ENCODE results near the gene PPP1R12A. TPM values are rescaled to one million over a fixed set of nuclear protein-coding genes. Genes with fewer than 3 reads are reported as not detected.
"Not testable (repeated sequence)": the region's sequence is repeated elsewhere in the genome, so short reads cannot be mapped to it uniquely, and the experiment has no call there.

Gene PPP1R12A
- total RNA-seq, 3 donors from 2014 or later: 63.7 to 253 (median 74.3) TPM

GRCh38 chr12:79955561-79955960, 20.7 kb upstream of the PPP1R12A start:
- TF ChIP-seq, protein P1, sequence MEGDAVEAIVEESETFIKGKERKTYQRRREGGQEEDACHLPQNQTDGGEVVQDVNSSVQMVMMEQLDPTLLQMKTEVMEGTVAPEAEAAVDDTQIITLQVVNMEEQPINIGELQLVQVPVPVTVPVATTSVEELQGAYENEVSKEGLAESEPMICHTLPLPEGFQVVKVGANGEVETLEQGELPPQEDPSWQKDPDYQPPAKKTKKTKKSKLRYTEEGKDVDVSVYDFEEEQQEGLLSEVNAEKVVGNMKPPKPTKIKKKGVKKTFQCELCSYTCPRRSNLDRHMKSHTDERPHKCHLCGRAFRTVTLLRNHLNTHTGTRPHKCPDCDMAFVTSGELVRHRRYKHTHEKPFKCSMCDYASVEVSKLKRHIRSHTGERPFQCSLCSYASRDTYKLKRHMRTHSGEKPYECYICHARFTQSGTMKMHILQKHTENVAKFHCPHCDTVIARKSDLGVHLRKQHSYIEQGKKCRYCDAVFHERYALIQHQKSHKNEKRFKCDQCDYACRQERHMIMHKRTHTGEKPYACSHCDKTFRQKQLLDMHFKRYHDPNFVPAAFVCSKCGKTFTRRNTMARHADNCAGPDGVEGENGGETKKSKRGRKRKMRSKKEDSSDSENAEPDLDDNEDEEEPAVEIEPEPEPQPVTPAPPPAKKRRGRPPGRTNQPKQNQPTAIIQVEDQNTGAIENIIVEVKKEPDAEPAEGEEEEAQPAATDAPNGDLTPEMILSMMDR (IDR thresholded peaks at IDR 0.05): no peak
- ATAC-seq (no peak), DNase-seq (no peak)
- Histone ChIP-seq H3K4me1 (ENCODE audit: low read depth) (no peaks in the 10 kb centered on the region), H3K4me3 (no peak overlapping the region), H3K9me3 (peaks cover 6% of the 10 kb centered on the region), H3K36me3 (ENCODE audit: low read depth) (no peaks in the 10 kb centered on the region)
- intact Hi-C loops (cut with DNase I, micrococcal nuclease): no loop called here

DNA sequence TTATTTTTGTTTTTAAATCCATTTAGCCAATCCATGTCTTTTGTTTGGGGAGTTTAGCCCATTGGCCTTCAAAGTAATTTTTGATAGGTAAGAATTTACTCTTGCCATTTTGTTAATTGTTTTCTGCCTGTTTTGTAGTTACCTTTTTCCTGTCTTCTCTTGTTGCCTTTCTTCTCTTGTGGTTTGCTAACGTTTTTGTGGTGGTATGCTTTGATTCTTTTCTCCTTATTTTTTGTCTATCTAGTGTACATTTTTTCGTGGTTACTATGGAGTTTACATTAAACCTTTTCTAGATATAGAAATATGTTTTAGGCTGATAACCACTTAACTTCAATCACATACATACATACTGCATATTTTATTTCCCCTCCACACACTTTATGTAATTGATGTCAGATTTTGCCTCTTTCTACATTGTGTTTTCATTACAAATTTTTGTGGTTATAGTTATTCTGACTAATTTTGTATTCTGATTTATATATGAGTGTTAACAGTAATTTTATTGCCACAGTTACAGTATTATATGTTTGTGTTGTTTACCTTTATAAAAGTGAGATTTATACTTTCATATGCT, 19.2 kb upstream of the PPP1R12A start:
- H3K4me3 ChIP-seq: no peak overlapping the region
- TF ChIP-seq, protein P1 (IDR thresholded peaks at IDR 0.05): no peak
- peaks cover 6% of the 10 kb centered on the region for H3K9me3 ChIP-seq
- ATAC-seq (no peak), DNase-seq (no peak)
- intact Hi-C loops (cut with DNase I, micrococcal nuclease): no loop called here
- H3K36me3 ChIP-seq (ENCODE audit: low read depth): no peaks in the 10 kb centered on the region
- H3K4me1 ChIP-seq (ENCODE audit: low read depth): no peaks in the 10 kb centered on the region

GRCh38 chr12:79949098-79949497, 14.2 kb upstream of the PPP1R12A start:
- DNase-seq (no peak), ATAC-seq (no peak)
- TF ChIP-seq, protein P1 (IDR thresholded peaks at IDR 0.05): no peak
- intact Hi-C loops (cut with DNase I, micrococcal nuclease): no loop called here
- Histone ChIP-seq H3K9me3 (no peaks in the 10 kb centered on the region), H3K4me1 (ENCODE audit: low read depth) (peaks cover 6% of the 10 kb centered on the region), H3K4me3 (no peak overlapping the region), H3K36me3 (ENCODE audit: low read depth) (no peaks in the 10 kb centered on the region)

DNA sequence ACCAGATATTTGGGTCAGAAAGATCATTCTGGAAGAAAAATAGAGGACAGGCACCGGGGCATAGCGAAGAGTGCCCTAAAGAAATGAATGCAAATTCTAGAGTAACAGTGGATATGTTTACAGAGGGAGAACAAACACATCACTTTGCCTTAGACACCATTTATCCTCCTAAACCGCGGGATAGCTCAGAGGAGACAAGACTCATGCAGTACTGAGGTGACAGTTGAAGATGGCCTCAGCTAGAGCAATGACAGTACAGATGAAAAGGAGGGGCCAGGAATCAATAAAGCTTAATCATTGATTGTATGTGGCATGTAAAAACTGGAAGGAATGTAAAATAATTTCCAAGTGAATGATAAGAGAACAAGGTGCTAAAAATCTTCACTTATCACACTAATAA, 10.5 kb upstream of the PPP1R12A start:
- H3K36me3 ChIP-seq (ENCODE audit: low read depth): no peaks in the 10 kb centered on the region
- H3K9me3 ChIP-seq: no peaks in the 10 kb centered on the region
- no peak overlapping the region for H3K4me3 ChIP-seq
- intact Hi-C loops (cut with DNase I, micrococcal nuclease): no loop called here
- TF ChIP-seq, protein P1 (IDR thresholded peaks at IDR 0.05): no peak
- no peak for DNase-seq
- peaks cover 6% of the 10 kb centered on the region for H3K4me1 ChIP-seq (ENCODE audit: low read depth)
- no peak for ATAC-seq

- TF ChIP-seq, protein P1 (IDR thresholded peaks at IDR 0.05): no peak
- Histone ChIP-seq H3K36me3 (ENCODE audit: low read depth) (no peaks in the 10 kb centered on the region), H3K4me3 (no peak overlapping the region), H3K9me3 (no peaks in the 10 kb centered on the region), H3K4me1 (ENCODE audit: low read depth) (peaks cover 6% of the 10 kb centered on the region)
- intact Hi-C loops (cut with DNase I, micrococcal nuclease): no loop called here
- no peak for ATAC-seq
- no peak for DNase-seq
Observed at GRCh38 chr12:79944565-79944964, 9.7 kb upstream of the PPP1R12A start.

GRCh38 chr12:79942846-79943245, 7.9 kb upstream of the PPP1R12A start:
- ATAC-seq: not testable (repeated sequence)

More at GRCh38 chr12:79942846-79943245, 7.9 kb upstream of the PPP1R12A start:
- DNase-seq; H3K4me3 ChIP-seq; H3K4me1 ChIP-seq (ENCODE audit: low read depth); intact Hi-C loops (cut with DNase I, micrococcal nuclease); H3K9me3 ChIP-seq; H3K36me3 ChIP-seq (ENCODE audit: low read depth): not testable (repeated sequence)
